Measurements from ENCODE around the gene TPSD1.
"Not testable (repeated sequence)": the region's sequence is repeated elsewhere in the genome, so short reads cannot be mapped to it uniquely, and the experiment has no call there.

TPSD1 gene

DNA sequence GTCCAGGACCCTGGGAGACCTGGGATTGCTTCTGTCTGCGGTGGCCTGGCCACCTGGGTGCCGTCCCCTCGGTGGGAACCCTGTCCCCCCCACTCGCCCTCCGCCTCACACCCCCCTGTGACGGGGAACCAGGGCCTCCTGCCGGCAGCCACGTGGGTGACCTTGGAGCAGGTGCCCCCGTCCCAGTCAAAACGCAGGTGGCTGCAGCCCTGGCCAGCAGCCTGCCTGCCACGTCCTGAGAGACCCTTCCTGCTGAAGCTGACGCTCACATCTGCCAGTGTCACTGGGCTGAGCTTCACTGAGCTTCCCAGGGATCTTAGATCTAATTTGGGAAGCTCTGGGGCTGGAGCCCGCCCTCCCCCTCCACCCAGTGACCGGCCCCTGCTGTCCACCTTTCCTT is 29.2 kb upstream of the TPSD1 start:
- CTCF ChIA-PET; H3K36me3 ChIP-seq (ENCODE audit: control insufficient read depth in 4 of 4, insufficient read depth in 4 of 4, low read length in 3 of 4); POLR2A ChIA-PET; H3K4me3 ChIP-seq (ENCODE audit: control insufficient read depth in 1 of 7, extremely low read depth in 1 of 7, insufficient read depth in 4 of 7, low read depth in 2 of 7, low read length in 6 of 7); H3K9me3 ChIP-seq (ENCODE audit: control extremely low read depth in 1 of 5, control insufficient read depth in 4 of 5, insufficient read depth in 2 of 5, low read depth in 1 of 5, low read length in 4 of 5); DNase-seq; H3K27ac ChIP-seq (ENCODE audit: insufficient read depth in 1 of 2, low read depth in 1 of 2, low read length in 2 of 2, poor library complexity in 1 of 2, severe bottlenecking in 2 of 2); H3K27me3 ChIP-seq (replicated peaks in 2 of 5; ENCODE audit: control insufficient read depth in 4 of 5, insufficient read depth in 5 of 5, low read length in 4 of 5); H3K4me1 ChIP-seq (ENCODE audit: control extremely low read depth in 1 of 4, control insufficient read depth in 4 of 4, insufficient read depth in 4 of 4, low read length in 3 of 4): not testable (repeated sequence)
- 49% methylated on average over 6 of the region's 14 CpGs for WGBS (ENCODE audit: insufficient coverage)

DNA sequence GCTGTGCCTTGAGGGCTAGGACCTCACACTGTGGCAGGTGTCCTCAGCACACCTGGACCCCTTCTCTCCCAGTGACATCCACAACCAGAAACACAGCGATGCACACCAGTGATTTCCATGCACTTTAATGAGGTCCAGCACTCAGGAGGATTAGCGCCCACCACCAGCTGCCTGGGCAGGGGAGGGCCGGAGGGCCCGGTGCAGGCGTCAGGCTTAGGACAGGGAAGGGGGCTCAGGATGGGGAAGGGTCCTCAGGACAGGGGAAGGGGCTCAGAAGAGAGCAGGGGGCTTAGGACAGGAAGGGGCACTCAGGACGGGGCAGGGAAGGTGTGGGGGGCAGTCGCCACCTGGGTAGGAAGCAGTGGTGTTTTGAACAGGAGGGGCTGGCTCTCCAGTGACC is 27.6 kb upstream of the TPSD1 start:
- H3K4me1 ChIP-seq (ENCODE audit: control extremely low read depth in 1 of 4, control insufficient read depth in 4 of 4, insufficient read depth in 4 of 4, low read length in 3 of 4); H3K4me3 ChIP-seq (ENCODE audit: control insufficient read depth in 1 of 7, extremely low read depth in 1 of 7, insufficient read depth in 4 of 7, low read depth in 2 of 7, low read length in 6 of 7); DNase-seq; POLR2A ChIA-PET; H3K27me3 ChIP-seq (replicated peaks in 2 of 5; ENCODE audit: control insufficient read depth in 4 of 5, insufficient read depth in 5 of 5, low read length in 4 of 5); H3K36me3 ChIP-seq (ENCODE audit: control insufficient read depth in 4 of 4, insufficient read depth in 4 of 4, low read length in 3 of 4); CTCF ChIA-PET; H3K27ac ChIP-seq (ENCODE audit: insufficient read depth in 1 of 2, low read depth in 1 of 2, low read length in 2 of 2, poor library complexity in 1 of 2, severe bottlenecking in 2 of 2); H3K9me3 ChIP-seq (ENCODE audit: control extremely low read depth in 1 of 5, control insufficient read depth in 4 of 5, insufficient read depth in 2 of 5, low read depth in 1 of 5, low read length in 4 of 5): not testable (repeated sequence)
- 100% methylated on average over 2 of the region's 7 CpGs for WGBS (ENCODE audit: insufficient coverage)

DNA sequence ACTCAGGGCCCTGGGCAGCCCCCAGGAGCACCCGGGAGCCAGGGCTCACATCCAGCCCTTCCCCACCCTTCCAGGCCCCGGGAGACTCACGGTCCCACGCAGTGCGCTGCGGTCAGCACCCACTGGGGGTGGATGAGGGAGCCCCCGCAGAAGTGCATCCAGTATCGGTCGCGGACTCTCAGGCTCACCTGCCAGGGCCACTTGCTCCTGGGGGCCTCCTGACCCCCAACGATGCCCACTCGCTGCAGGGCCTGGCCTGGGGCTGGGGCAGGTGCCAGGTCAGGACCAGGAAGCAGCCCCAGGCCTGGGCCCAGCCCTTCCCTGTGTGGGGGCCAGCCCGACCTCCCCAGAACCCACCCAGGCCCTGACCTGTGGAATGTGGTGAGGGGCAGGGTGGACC is 26.4 kb upstream of the TPSD1 start:
- H3K9me3 ChIP-seq (ENCODE audit: control extremely low read depth in 1 of 5, control insufficient read depth in 4 of 5, insufficient read depth in 2 of 5, low read depth in 1 of 5, low read length in 4 of 5); DNase-seq; H3K4me3 ChIP-seq (ENCODE audit: control insufficient read depth in 1 of 7, extremely low read depth in 1 of 7, insufficient read depth in 4 of 7, low read depth in 2 of 7, low read length in 6 of 7); H3K27me3 ChIP-seq (replicated peaks in 2 of 5; ENCODE audit: control insufficient read depth in 4 of 5, insufficient read depth in 5 of 5, low read length in 4 of 5); H3K27ac ChIP-seq (ENCODE audit: insufficient read depth in 1 of 2, low read depth in 1 of 2, low read length in 2 of 2, poor library complexity in 1 of 2, severe bottlenecking in 2 of 2); H3K36me3 ChIP-seq (ENCODE audit: control insufficient read depth in 4 of 4, insufficient read depth in 4 of 4, low read length in 3 of 4); H3K4me1 ChIP-seq (ENCODE audit: control extremely low read depth in 1 of 4, control insufficient read depth in 4 of 4, insufficient read depth in 4 of 4, low read length in 3 of 4); POLR2A ChIA-PET; CTCF ChIA-PET: not testable (repeated sequence)
- no CpG with 5 or more reads among the region's 13 CpGs for WGBS (ENCODE audit: insufficient coverage)

DNA sequence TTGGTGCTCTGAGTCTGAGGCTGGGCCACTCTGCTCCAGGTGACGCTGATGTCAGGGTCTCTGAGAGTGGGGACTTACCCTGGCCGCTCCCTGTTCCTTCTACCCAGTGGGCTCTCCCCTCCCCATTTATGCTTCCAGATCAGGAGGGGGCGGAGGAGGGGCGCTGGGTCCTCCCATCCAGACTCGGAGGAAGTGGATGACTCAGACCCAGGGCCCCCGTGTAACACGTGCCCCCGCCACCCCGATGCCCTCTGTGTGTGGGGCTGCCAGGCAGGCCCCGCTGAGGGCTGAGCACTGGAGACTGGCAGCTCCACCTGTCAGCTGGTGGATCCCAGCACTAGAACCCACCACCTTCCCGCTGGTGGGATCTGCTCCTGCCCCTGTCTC is 25.8 kb upstream of the TPSD1 start, which contains the start of gene TPSB2:
Gene TPSB2 (minus strand): TSS at position 101 of the 387 bp plus-strand sequence. CDS start 233 bp downstream, outside the sequence.
- H3K9me3 ChIP-seq (ENCODE audit: control extremely low read depth in 1 of 5, control insufficient read depth in 4 of 5, insufficient read depth in 2 of 5, low read depth in 1 of 5, low read length in 4 of 5); H3K4me1 ChIP-seq (ENCODE audit: control extremely low read depth in 1 of 4, control insufficient read depth in 4 of 4, insufficient read depth in 4 of 4, low read length in 3 of 4); DNase-seq; H3K27ac ChIP-seq (ENCODE audit: insufficient read depth in 1 of 2, low read depth in 1 of 2, low read length in 2 of 2, poor library complexity in 1 of 2, severe bottlenecking in 2 of 2); H3K27me3 ChIP-seq (replicated peaks in 2 of 5; ENCODE audit: control insufficient read depth in 4 of 5, insufficient read depth in 5 of 5, low read length in 4 of 5); POLR2A ChIA-PET; H3K4me3 ChIP-seq (ENCODE audit: control insufficient read depth in 1 of 7, extremely low read depth in 1 of 7, insufficient read depth in 4 of 7, low read depth in 2 of 7, low read length in 6 of 7); H3K36me3 ChIP-seq (ENCODE audit: control insufficient read depth in 4 of 4, insufficient read depth in 4 of 4, low read length in 3 of 4); CTCF ChIA-PET: not testable (repeated sequence)
- no CpG with 5 or more reads among the region's 11 CpGs for WGBS (ENCODE audit: insufficient coverage)

DNA sequence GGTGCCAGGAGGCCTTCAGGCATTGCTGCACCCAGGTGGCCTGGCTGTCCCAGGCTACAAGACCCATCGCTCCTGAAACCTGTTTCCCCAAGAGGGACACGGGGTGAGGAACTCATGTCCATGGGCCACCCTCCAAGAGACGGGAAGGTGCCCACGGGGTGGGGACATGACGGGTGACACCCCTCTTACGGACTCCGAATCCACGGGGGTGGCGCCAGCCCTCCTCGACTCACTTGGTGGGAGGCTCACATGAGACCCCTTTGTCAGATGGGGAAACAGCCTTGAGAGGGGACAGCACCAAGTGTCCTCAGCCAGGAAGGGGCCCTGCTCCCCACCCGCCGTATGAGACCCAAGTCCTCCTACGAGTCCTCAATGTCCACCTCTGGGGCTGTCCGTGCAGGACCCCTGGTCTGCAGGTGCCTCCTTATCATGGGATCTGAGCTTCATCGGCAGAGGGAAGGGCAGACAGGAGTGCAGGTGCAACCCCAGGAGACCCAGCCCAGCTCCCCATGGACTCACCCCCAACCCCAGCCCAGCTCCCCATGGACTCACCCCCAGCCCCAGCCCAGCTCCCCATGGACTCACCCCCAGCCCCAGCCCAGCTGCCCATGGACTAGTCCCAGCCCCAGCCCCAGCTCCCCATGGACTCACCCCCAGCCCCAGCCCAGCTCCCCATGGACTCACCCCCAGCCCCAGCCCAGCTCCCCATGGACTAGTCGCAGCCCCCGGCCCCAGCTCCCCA is 25.2 kb upstream of the TPSD1 start:
- H3K4me1 ChIP-seq (ENCODE audit: control extremely low read depth in 1 of 4, control insufficient read depth in 4 of 4, insufficient read depth in 4 of 4, low read length in 3 of 4); DNase-seq; H3K27ac ChIP-seq (ENCODE audit: insufficient read depth in 1 of 2, low read depth in 1 of 2, low read length in 2 of 2, poor library complexity in 1 of 2, severe bottlenecking in 2 of 2); H3K36me3 ChIP-seq (ENCODE audit: control insufficient read depth in 4 of 4, insufficient read depth in 4 of 4, low read length in 3 of 4); H3K27me3 ChIP-seq (replicated peaks in 2 of 5; ENCODE audit: control insufficient read depth in 4 of 5, insufficient read depth in 5 of 5, low read length in 4 of 5); H3K4me3 ChIP-seq (ENCODE audit: control insufficient read depth in 1 of 7, extremely low read depth in 1 of 7, insufficient read depth in 4 of 7, low read depth in 2 of 7, low read length in 6 of 7); CTCF ChIA-PET; H3K9me3 ChIP-seq (ENCODE audit: control extremely low read depth in 1 of 5, control insufficient read depth in 4 of 5, insufficient read depth in 2 of 5, low read depth in 1 of 5, low read length in 4 of 5); POLR2A ChIA-PET: not testable (repeated sequence)
- WGBS (ENCODE audit: insufficient coverage): 84% methylated on average over 8 of the region's 17 CpGs

DNA sequence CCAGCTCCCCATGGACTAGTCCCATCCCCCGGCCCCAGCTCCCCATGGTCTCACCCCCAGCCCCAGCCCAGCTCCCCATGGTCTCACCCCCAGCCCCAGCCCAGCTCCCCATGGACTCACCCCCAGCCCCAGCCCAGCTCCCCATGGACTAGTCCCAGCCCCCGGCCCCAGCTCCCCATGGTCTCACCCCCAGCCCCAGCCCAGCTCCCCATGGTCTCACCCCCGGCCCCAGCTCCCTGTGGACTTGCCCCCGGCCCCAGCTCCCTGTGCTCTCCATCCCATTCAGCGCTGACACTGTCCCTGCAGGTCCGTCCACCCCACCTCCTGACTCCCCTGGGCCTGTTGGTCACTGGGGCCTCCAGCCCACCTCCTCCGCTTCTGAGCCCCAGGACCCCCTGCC is 24.6 kb upstream of the TPSD1 start:
- H3K36me3 ChIP-seq (ENCODE audit: control insufficient read depth in 4 of 4, insufficient read depth in 4 of 4, low read length in 3 of 4); CTCF ChIA-PET; POLR2A ChIA-PET; DNase-seq; H3K27ac ChIP-seq (ENCODE audit: insufficient read depth in 1 of 2, low read depth in 1 of 2, low read length in 2 of 2, poor library complexity in 1 of 2, severe bottlenecking in 2 of 2); H3K27me3 ChIP-seq (replicated peaks in 2 of 5; ENCODE audit: control insufficient read depth in 4 of 5, insufficient read depth in 5 of 5, low read length in 4 of 5); H3K4me3 ChIP-seq (ENCODE audit: control insufficient read depth in 1 of 7, extremely low read depth in 1 of 7, insufficient read depth in 4 of 7, low read depth in 2 of 7, low read length in 6 of 7); H3K9me3 ChIP-seq (ENCODE audit: control extremely low read depth in 1 of 5, control insufficient read depth in 4 of 5, insufficient read depth in 2 of 5, low read depth in 1 of 5, low read length in 4 of 5); H3K4me1 ChIP-seq (ENCODE audit: control extremely low read depth in 1 of 4, control insufficient read depth in 4 of 4, insufficient read depth in 4 of 4, low read length in 3 of 4): not testable (repeated sequence)
- no CpG with 5 or more reads among the region's 7 CpGs for WGBS (ENCODE audit: insufficient coverage)

DNA sequence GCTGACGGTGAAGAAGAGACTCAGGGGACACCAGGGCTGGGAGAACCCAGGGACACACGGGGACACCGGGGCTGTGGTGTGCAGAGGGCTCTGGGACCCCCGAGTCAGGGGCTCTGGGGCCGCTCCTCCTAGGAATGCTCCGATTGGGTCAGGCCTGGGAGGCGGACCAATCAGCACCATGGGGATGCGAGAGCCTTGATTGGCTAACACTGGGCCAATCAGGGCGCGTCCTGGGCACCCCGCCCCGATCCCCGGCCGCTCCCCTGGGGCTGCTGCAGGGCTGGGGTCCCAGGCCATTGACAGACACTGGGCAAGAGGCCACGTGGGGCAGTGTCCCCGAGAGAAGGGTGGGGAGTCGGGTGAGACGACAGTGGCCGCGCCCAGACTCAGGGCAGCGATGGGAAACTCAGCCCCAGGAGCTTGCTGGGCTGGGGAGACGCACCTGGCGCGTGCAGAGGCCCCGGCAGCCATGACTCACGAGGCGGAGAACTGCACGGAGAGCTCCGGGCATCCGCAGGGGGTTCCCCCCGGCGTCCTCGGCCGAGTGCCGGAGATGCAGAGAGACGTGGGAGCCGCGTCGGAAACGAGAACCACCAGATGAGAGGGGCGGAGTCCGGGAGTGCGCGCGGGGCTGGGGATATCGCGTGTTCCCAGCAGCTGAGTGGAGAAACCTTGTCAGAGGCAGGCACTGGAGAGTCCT is 23.7 kb upstream of the TPSD1 start:
- CTCF ChIA-PET; H3K27me3 ChIP-seq (replicated peaks in 2 of 5; ENCODE audit: control insufficient read depth in 4 of 5, insufficient read depth in 5 of 5, low read length in 4 of 5); H3K4me3 ChIP-seq (ENCODE audit: control insufficient read depth in 1 of 7, extremely low read depth in 1 of 7, insufficient read depth in 4 of 7, low read depth in 2 of 7, low read length in 6 of 7); DNase-seq; H3K36me3 ChIP-seq (ENCODE audit: control insufficient read depth in 4 of 4, insufficient read depth in 4 of 4, low read length in 3 of 4); POLR2A ChIA-PET; H3K4me1 ChIP-seq (ENCODE audit: control extremely low read depth in 1 of 4, control insufficient read depth in 4 of 4, insufficient read depth in 4 of 4, low read length in 3 of 4); H3K27ac ChIP-seq (ENCODE audit: insufficient read depth in 1 of 2, low read depth in 1 of 2, low read length in 2 of 2, poor library complexity in 1 of 2, severe bottlenecking in 2 of 2); H3K9me3 ChIP-seq (ENCODE audit: control extremely low read depth in 1 of 5, control insufficient read depth in 4 of 5, insufficient read depth in 2 of 5, low read depth in 1 of 5, low read length in 4 of 5): not testable (repeated sequence)
- no CpG with 5 or more reads among the region's 47 CpGs for WGBS (ENCODE audit: insufficient coverage)

All from common myeloid progenitor, CD34-positive (primary cell).